Kidney (tissue), 14 donors: ENCODE measurements around the gene SCAMP2. TPM values are rescaled to one million over a fixed set of nuclear protein-coding genes. Genes with fewer than 3 reads are reported as not detected.

ENCODE experiments used
- DNase-seq, 5 donors: peaks; one replicate each; pipeline ENCODE4 v3.0.0-alpha.2; 2013 to 2020
- FAIRE-seq: peaks from 2 replicates; lab custom pipeline; 2012; peaks lifted over from hg19 to GRCh38; lab: Jason Lieb, UNC
- H3K27ac ChIP-seq, 2 donors: one replicate each; pipeline ENCODE4 v1.7.0; 2013; ENCODE audit warnings: low read depth in 2 of 2, low read length in 2 of 2, inconsistent platforms in 1 of 2
- H3K27me3 ChIP-seq: one replicate; pipeline ENCODE4 v1.7.1; 2013; ENCODE audit warnings: low read length, inconsistent platforms; ENCODE audit not compliant: control insufficient read depth, insufficient read depth
- H3K36me3 ChIP-seq, 3 donors: one replicate each; pipeline versions ENCODE4 v1.7.0 to v1.7.1; 2013; ENCODE audit warnings: low read length in 3 of 3, control low read depth in 1 of 3, inconsistent platforms in 1 of 3; ENCODE audit not compliant: insufficient read depth in 3 of 3, control insufficient read depth in 2 of 3
- H3K4me1 ChIP-seq, 3 donors: one replicate each; pipeline versions ENCODE4 v1.7.0 to v1.7.1; 2013; ENCODE audit warnings: low read length in 3 of 3, inconsistent platforms in 1 of 3, low read depth in 1 of 3; ENCODE audit not compliant: control insufficient read depth in 2 of 3, insufficient read depth in 2 of 3
- H3K4me3 ChIP-seq, 3 donors: one replicate each; pipeline versions ENCODE4 v1.7.0 to v1.8.1; 2013; ENCODE audit warnings: low read length in 3 of 3, control low read depth in 1 of 3, inconsistent platforms in 1 of 3
- H3K9ac ChIP-seq, 3 donors: one replicate each; pipeline versions ENCODE4 v1.7.0 to v1.7.1; 2013; ENCODE audit warnings: low read length in 3 of 3, control low read depth in 1 of 3, inconsistent platforms in 1 of 3
- H3K9me3 ChIP-seq, 3 donors: one replicate each; pipeline versions ENCODE4 v1.7.0 to v1.7.1; 2013; ENCODE audit warnings: low read length in 3 of 3, control low read depth in 1 of 3, inconsistent platforms in 1 of 3; ENCODE audit not compliant: control insufficient read depth in 2 of 3, insufficient read depth in 1 of 3
- CTCF ChIP-seq: IDR thresholded peaks from 3 replicates; pipeline ENCODE4 v1.5.1; 2012; ENCODE audit warnings: mild to moderate bottlenecking, moderate library complexity, borderline replicate concordance; ENCODE audit not compliant: insufficient read depth; ENCODE audit errors: extremely low read depth
- intact Hi-C: fragments of 100-400 bp; cut with DNase I; formaldehyde crosslinking; loops from one replicate; pipeline ENCODE4 v1.11.1; 2022
- polyA plus RNA-seq: library from polyadenylated mRNA; stranded (reverse); fragments of 350-450 nt; fragmentation: Illumina TruSeq; extraction: RNeasy Lipid Tissue Mini Kit (QIAGEN cat#74804); gene quantifications from one replicate; pipeline ENCODE4 v1.2.3, GENCODE V29; 2014; ENCODE audit warnings: low read depth, low replicate concordance; ENCODE audit not compliant: insufficient read depth
- total RNA-seq: library from RNA; stranded (reverse); fragmentation: NEBNext Ultra II Directional; extraction: Animal tissue kit (Norgen Biotek cat#: 25700); gene quantifications from one replicate; pipeline ENCODE4 v1.2.1, GENCODE V29; 2021
- donor health status: control.
- donor health status: control.
- donor health status: control.
- donor health status: control.
- donor health status: control.
- donor health status: DM: yes; HTN: yes; CAD: no.
- donor health status: Normal renal cell carcinoma (clear cell type).

Gene SCAMP2
- total and polyA plus RNA-seq, 2 donors from 2014 or later, result 87.9 to 102 TPM

GRCh38 chr15:74843891-74844299 lies 29.3 kb downstream of the SCAMP2 start:
- Histone ChIP-seq H3K9me3 (no peaks in the 10 kb centered on the region), H3K4me3 (no peak overlapping the region), H3K36me3 (peaks cover 0 to 26% (median 10%) of the 10 kb centered on the region in 3 donors), H3K4me1 (peaks cover 0 to 43% (median 26%) of the 10 kb centered on the region in 3 donors), H3K27me3 (no peaks in the 10 kb centered on the region), H3K9ac (peak overlapping the region in 1 of 3 donors; percentile 73), H3K27ac (peak overlapping the region; percentile 79 to 89)
- no peak for TF ChIP-seq CTCF
- DNase-seq (peak in 2 of 5 donors; percentile 70 to 71), FAIRE-seq (no peak)
- intact Hi-C loops, result no loop called here

- no peak for TF ChIP-seq CTCF
- H3K4me1 ChIP-seq, result peaks cover 0 to 40% (median 22%) of the 10 kb centered on the region in 3 donors
- H3K9me3 ChIP-seq, result no peaks in the 10 kb centered on the region
- FAIRE-seq, result no peak
- DNase-seq, result peak in 1 of 5 donors; percentile 83
- H3K27me3 ChIP-seq, result no peaks in the 10 kb centered on the region
- peak overlapping the region in 2 of 3 donors; percentile 65 to 73 for H3K9ac ChIP-seq
- H3K27ac ChIP-seq, result peak overlapping the region; percentile 79 to 89
- intact Hi-C loops, result no loop called here
- peak overlapping the region in 1 of 3 donors; percentile 52 for H3K4me3 ChIP-seq
- H3K36me3 ChIP-seq, result peaks cover 0 to 26% (median 10%) of the 10 kb centered on the region in 3 donors
These were observed 29.7 kb downstream of the SCAMP2 start for GRCh38 chr15:74843445-74843828.

GRCh38 chr15:74842581-74843444 lies 30.4 kb downstream of the SCAMP2 start, which contains the start of gene ULK3:
TSS of gene ULK3 (minus strand) at chr15:74843156. CDS start at chr15:74843105, 51 bp downstream.
- no peaks in the 10 kb centered on the region for H3K27me3 ChIP-seq
- peak within 1 kb of the TSS; percentile 86 to 94 for H3K27ac ChIP-seq
- FAIRE-seq, result no peak
- DNase-seq, result peak; percentile 91 to 96 (median 95)
- peak within 1 kb of the TSS; percentile 73 to 92 (median 83) for H3K4me3 ChIP-seq
- TF ChIP-seq CTCF, result peak; percentile 65
- H3K9ac ChIP-seq, result peak within 1 kb of the TSS; percentile 49 to 87 (median 65)
- peaks cover 0 to 26% (median 10%) of the 10 kb centered on the region in 3 donors for H3K36me3 ChIP-seq
- intact Hi-C loops, result no loop called here
- H3K9me3 ChIP-seq, result no peaks in the 10 kb centered on the region
- H3K4me1 ChIP-seq, result peaks cover 0 to 34% (median 16%) of the 10 kb centered on the region in 3 donors
